NT2/D1 (cell line): ENCODE measurements around the gene SLC27A3.

Experiments used
- DNase-seq: peaks from one replicate; pipeline ENCODE4 v3.0.0-alpha.2; 2011; ENCODE audit warnings: low read depth, low spot score
- H3K27me3 ChIP-seq: 2 replicates; pipeline ENCODE4 v1.6.0; 2011; ENCODE audit warnings: mild to moderate bottlenecking; ENCODE audit not compliant: insufficient read length, insufficient read depth
- H3K36me3 ChIP-seq: 2 replicates; pipeline ENCODE4 v1.6.1; 2011; ENCODE audit warnings: mild to moderate bottlenecking, low read length, mixed read lengths; ENCODE audit not compliant: insufficient read depth, insufficient read length
- H3K4me1 ChIP-seq: 2 replicates; pipeline ENCODE4 v1.5.1; 2011; ENCODE audit not compliant: insufficient read depth, insufficient read length
- H3K4me3 ChIP-seq: 2 replicates; pipeline ENCODE4 v1.5.1; 2011; ENCODE audit warnings: low read depth; ENCODE audit not compliant: insufficient read length
- H3K9ac ChIP-seq: 2 replicates; pipeline ENCODE4 v1.6.0; 2011; ENCODE audit warnings: low read depth; ENCODE audit not compliant: insufficient read length
- H3K9me3 ChIP-seq: 2 replicates; pipeline ENCODE4 v1.5.1; 2011; ENCODE audit warnings: mild to moderate bottlenecking, low read length; ENCODE audit not compliant: insufficient read depth
- SUZ12 ChIP-seq: IDR thresholded peaks from 2 replicates; pipeline ENCODE4 v1.6.1; 2011; ENCODE audit not compliant: insufficient read length, insufficient read depth; ENCODE audit errors: extremely low read depth
- YY1 ChIP-seq: IDR thresholded peaks from 2 replicates; pipeline ENCODE4 v1.6.1; 2011; ENCODE audit not compliant: insufficient read length, insufficient read depth
- ZNF274 ChIP-seq: IDR thresholded peaks from 2 replicates; pipeline ENCODE4 v1.6.1; 2011; ENCODE audit warnings: mild to moderate bottlenecking, low read depth, low read length

Gene SLC27A3, protein sequence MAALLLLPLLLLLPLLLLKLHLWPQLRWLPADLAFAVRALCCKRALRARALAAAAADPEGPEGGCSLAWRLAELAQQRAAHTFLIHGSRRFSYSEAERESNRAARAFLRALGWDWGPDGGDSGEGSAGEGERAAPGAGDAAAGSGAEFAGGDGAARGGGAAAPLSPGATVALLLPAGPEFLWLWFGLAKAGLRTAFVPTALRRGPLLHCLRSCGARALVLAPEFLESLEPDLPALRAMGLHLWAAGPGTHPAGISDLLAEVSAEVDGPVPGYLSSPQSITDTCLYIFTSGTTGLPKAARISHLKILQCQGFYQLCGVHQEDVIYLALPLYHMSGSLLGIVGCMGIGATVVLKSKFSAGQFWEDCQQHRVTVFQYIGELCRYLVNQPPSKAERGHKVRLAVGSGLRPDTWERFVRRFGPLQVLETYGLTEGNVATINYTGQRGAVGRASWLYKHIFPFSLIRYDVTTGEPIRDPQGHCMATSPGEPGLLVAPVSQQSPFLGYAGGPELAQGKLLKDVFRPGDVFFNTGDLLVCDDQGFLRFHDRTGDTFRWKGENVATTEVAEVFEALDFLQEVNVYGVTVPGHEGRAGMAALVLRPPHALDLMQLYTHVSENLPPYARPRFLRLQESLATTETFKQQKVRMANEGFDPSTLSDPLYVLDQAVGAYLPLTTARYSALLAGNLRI

DNA sequence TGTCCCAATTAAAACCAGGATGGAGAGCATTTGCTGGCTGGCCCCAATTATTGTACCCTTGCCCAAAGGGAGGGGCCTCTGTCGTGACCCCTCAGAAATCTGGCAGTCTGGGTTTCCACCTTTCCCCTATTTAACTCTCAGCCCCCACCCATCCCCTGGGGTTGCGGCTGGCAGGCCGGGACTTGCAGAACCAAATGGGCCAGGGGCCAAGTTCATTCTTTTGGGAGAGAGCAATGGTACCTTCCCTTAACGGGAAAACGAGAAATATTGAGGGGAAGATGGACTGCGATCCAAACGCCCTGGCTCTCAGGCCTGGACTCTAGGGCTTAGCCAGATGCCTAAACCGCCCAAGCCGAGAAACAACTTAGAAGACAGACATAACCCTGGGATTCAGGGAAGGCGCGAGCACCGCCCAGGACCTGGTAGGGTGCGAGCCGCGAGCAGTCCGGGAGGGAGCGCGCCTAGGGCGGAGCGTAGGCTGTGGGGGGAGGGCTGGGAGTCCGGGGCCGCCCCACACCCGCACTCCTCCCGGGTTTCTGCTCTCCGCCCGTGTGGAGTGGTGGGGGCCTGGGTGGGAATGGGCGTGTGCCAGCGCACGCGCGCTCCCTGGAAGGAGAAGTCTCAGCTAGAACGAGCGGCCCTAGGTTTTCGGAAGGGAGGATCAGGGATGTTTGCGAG, at the start of gene SLC27A3:
SLC27A3 (plus strand) TSS at position 628 of the 678 bp plus-strand sequence. CDS start 91 bp downstream, outside the sequence.
- H3K9ac ChIP-seq = peak within 1 kb of the TSS; percentile 99
- no peaks in the 10 kb centered on the region for H3K9me3 ChIP-seq
- DNase-seq = peak; percentile 20
- H3K36me3 ChIP-seq = peaks cover 58% of the 10 kb centered on the region
- no peak for TF ChIP-seq YY1
- TF ChIP-seq SUZ12 = no peak
- no peak for TF ChIP-seq ZNF274
- peaks cover 34% of the 10 kb centered on the region for H3K4me1 ChIP-seq
- peak within 1 kb of the TSS; percentile 69 for H3K4me3 ChIP-seq
- no peaks in the 10 kb centered on the region for H3K27me3 ChIP-seq

DNA sequence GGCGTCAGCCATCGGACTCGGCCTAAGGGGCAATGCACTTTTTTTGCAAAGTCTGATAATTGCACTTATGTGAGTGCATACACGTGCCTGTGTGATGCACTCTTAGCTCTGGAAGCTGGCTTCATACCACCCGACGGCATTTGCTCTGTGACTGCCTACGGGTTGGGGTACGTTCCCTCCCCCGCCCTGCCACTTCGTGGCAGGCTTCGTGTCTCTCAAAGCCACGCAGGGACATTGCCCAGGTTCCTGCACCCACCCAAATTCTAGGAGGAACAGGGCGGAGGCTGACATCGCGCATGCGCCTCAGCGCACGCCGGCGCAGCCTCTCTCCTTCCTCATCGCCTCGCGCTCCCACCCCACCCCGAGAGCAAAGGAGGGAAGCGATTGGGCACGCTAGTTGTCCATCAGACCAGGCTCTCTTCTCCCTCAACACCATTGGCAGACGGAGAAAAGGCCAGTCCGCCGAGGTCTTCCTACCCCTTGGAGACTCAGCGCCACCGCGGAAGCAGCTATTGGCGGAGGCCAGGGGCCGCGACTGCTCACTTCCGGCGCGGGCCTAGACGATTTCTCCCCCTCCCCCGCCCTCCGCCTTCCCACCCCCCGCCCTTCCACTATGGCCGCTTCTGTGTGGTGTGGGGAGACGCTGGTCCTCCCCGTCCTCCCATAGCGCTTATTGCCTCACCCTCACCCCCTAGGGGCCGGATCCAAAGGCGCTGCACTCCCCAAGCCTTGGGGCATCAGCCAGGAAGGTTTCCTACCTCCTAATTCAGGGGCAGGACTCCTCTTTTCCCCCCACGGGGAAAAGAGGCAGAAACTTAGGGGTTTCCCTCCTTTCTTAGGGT, 47.5 kb upstream of the SLC27A3 start, which contains the start of gene INTS3:
INTS3 (plus strand) TSS at position 588 of the 842 bp plus-strand sequence. CDS start 585 bp downstream, outside the sequence.
- H3K4me1 ChIP-seq = peaks cover 4% of the 10 kb centered on the region
- H3K9me3 ChIP-seq = no peaks in the 10 kb centered on the region
- peak within 1 kb of the TSS; percentile 97 for H3K4me3 ChIP-seq
- no peak for TF ChIP-seq SUZ12
- TF ChIP-seq YY1 = no peak
- no peak for TF ChIP-seq ZNF274
- peaks cover 18% of the 10 kb centered on the region for H3K36me3 ChIP-seq
- DNase-seq = peak; percentile 100
- H3K9ac ChIP-seq = peak within 1 kb of the TSS; percentile 100
- H3K27me3 ChIP-seq = no peaks in the 10 kb centered on the region

DNA sequence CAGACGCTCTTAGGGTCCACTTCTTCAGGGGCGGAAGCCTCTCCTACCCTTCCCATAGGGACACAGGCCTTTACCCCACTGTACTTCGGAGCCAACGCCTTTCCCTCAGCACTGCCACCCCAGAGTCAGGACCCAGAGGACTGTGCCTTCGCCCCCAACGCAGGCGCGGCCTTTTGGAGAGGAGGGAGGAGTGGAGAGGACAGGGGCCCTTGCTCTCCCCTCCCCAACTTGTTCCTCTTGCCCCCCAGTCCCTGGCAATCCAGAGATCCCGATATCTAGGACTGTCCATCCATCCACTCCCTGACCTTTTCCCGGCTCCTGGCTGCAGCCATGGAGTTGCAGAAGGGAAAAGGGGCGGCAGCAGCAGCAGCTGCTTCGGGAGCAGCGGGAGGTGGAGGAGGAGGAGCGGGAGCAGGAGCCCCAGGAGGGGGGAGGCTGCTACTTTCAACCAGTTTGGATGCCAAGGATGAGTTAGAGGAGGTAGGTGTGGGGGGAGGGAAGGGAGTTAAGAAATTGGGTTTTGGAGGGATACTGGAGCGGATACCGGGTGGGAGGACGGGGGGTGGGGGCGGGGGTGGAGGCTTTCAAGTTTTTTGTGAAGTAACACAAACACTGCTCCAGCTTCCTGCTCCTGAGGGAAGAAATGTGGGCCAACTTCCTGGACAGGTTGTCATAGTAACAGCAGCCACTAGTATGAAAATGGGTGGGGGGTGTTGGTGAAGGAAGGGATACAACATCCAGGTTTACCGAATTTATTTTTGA, 46.7 kb upstream of the SLC27A3 start:
- peak; percentile 74 for DNase-seq
- TF ChIP-seq ZNF274 (no peak), SUZ12 (no peak), YY1 (no peak)

DNA sequence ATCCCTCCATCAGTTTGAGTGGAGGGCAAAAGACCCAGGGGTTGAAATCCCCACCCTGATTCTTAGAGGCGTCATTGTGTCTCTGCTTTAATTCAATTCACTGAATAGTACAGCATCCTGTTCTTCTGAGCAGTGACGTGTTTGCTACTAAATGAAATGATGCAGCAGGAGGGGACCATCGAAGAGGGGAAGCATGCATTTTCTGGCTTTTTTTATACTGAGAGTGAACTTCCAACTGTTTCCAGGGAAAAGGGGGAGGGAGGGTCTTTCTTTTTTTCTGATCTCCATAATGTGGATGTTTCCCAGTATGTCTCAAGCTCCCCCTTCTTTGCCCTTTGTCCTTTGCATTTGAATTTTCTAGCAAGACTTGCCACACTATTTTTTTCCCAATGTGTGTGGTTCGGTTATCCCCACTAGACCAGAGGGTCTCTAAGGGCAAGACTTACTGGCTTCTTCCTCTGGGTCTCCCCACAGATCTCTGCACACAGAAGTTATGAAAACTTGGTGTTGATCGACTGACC, 44.7 kb upstream of the SLC27A3 start:
- Histone ChIP-seq H3K36me3 (peaks cover 24% of the 10 kb centered on the region), H3K9ac (peak overlapping the region; percentile 28), H3K4me1 (peaks cover 7% of the 10 kb centered on the region), H3K27me3 (no peaks in the 10 kb centered on the region), H3K9me3 (no peaks in the 10 kb centered on the region), H3K4me3 (no peak overlapping the region)
- TF ChIP-seq SUZ12 = no peak
- TF ChIP-seq YY1 = no peak
- no peak for DNase-seq

More for the DNA sequence above, 46.7 kb upstream of the SLC27A3 start:
- Histone ChIP-seq H3K9me3 (no peaks in the 10 kb centered on the region), H3K9ac (peak overlapping the region; percentile 100), H3K27me3 (no peaks in the 10 kb centered on the region), H3K4me1 (peaks cover 4% of the 10 kb centered on the region), H3K36me3 (peaks cover 21% of the 10 kb centered on the region), H3K4me3 (peak overlapping the region; percentile 97)

DNA sequence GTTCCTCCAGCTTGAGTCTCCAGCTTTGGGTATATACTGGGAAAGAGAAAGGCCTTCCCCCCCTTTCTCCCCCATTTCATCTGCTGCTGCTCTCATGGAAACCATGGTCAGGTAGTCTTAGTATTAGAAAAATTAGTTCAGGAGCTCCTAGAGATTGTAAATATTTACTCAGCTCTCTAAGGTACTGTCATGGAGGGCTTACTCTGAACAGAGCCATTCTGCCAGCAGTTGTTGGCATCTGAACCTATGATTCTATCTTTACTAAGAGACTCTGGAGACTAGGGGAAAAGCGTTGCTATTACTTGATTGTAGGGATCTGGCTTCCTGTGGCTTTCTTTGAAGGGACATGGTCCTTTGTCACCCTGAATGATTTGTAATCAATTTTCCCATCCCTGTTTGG, 41.2 kb upstream of the SLC27A3 start:
- H3K9ac ChIP-seq = no peak overlapping the region
- H3K36me3 ChIP-seq = peaks cover 31% of the 10 kb centered on the region
- DNase-seq = no peak
- H3K9me3 ChIP-seq = no peaks in the 10 kb centered on the region
- TF ChIP-seq ZNF274 = no peak
- TF ChIP-seq SUZ12 = no peak
- no peak for TF ChIP-seq YY1
- no peaks in the 10 kb centered on the region for H3K27me3 ChIP-seq
- H3K4me3 ChIP-seq = no peak overlapping the region
- H3K4me1 ChIP-seq = peaks cover 6% of the 10 kb centered on the region
